Fibroblast of skin of left biceps (primary cell): ENCODE results near the gene TMEM270.
A peak's percentile ranks its signal among the peaks of the same experiment; 100 is the strongest.
"Not testable (repeated sequence)": the region's sequence is repeated elsewhere in the genome, so short reads cannot be mapped to it uniquely, and the experiment has no call there.

Experiments
- DNase-seq, 2 experiments: peaks; one replicate each; pipeline ENCODE4 v3.0.0-alpha.2; 2013; ENCODE audit warnings: low read depth in 2 of 2

The TMEM270 gene

GRCh38 chr7:73858807-73859206 is 2.2 kb upstream of the TMEM270 start:
- no peak for DNase-seq

GRCh38 chr7:73861305-73861704 is 346 bp downstream of the TMEM270 start:
- no peak for DNase-seq

GRCh38 chr7:73864981-73865711 is 4.2 kb downstream of the TMEM270 start:
- no peak for DNase-seq

DNA sequence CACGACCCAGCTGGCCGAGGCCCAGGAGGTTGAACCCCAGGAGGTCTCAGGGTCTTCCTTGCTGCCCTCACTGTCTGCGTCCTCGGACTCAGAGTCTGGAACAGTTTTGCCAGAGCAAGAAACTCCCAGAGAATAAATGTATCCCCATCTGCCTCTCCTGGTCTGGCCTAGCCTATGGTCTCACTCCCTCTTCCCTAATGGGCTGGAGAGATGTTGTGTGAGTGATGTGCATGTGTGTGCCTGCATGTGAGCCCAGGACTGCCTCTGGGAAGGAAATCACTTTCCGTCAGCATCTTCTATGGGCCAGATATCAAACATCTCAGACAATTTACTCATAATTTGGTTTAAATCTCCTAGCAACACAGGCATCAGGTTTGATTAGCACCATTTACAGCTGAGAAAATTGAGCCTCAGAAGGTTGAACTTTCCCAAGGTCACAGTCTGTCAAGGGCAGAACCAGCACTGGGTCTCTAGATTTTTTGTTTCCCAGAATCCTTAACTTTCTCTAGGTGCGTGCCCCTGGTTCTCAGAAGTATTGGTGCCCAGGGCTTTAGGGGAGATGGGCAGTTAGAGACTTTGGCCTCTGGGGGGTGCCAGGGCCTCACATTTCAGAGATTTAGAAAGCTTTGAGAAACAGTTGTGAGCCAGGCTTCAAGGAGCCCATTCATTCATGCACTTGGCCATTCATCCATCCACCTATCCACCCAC is 4.9 kb downstream of the TMEM270 start:
- DNase-seq = no peak

DNA sequence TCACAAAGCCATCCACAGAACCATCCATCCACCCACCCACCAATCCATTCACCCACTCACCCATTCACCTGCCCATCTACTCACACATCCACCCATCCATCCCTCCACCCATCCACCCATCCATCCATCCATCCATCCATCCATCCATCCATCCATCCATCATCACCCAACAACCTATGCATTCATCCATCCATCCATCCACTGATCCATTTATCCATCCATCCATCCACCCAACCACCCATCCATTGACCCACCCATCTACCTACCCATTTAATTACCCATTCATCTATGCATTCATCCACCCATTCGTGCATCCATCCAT is 5.4 kb downstream of the TMEM270 start:
- DNase-seq = no peak

DNA sequence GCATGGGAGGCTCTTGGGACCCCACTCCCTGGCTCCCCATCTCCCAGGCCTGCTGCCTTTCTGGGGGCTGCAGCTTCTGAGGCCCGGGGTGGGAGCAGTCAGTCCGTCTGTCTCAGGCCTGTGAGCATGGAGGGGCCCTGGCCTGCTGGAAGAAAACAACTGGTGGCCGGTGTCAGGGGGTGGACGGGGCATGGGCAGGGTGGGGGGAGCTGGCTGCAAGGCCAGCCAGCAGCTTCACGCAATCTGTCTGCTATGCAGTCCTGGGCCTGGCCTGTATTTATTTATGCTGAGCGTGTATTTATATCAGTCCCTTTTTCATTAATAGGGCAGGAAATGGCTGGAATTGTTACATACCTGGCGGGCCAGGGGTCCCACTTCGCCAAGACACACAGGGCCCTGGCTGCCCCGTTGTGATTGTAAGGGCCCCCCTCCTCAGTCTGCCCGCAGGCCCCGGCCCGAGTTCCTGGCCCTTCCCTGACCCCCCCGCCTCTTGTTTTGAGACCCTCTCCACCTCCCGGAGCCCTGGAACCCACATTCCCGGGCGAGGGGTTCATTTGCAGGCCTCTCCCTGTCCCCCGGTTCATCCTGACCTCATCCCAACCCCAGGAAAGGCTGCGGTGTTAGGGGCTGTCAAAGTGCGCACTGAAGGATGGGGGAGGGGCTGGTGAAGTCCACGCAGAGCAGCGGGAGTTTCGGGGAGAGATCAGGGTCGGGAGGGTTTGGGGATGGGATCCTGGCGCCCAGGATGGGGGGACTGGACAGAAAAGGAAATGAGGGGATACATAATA is 8.2 kb downstream of the TMEM270 start:
- no peak for DNase-seq

DNA sequence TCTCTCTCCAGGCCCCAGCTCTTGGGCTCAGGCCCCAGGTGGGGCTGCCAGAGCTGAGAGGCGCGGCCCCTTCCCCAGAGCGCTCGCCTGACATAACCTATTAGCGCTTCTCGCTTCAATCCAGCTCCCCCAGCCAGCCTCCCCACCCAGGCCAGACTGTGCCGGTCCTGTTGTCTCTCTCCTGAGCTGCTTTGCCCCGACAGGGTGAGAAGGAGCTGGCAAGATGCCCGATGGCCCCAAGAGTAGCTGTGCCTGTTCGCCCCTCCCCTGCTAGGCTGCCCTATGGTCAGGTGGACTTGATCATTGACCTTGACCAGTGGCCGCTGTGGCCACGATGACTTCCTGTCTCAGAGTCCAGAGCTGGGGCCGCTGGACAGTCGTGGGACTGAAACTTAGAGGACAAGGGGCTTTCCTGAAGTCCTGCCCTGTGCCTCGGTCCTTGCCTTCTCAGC is 9.1 kb downstream of the TMEM270 start:
- no peak for DNase-seq

DNA sequence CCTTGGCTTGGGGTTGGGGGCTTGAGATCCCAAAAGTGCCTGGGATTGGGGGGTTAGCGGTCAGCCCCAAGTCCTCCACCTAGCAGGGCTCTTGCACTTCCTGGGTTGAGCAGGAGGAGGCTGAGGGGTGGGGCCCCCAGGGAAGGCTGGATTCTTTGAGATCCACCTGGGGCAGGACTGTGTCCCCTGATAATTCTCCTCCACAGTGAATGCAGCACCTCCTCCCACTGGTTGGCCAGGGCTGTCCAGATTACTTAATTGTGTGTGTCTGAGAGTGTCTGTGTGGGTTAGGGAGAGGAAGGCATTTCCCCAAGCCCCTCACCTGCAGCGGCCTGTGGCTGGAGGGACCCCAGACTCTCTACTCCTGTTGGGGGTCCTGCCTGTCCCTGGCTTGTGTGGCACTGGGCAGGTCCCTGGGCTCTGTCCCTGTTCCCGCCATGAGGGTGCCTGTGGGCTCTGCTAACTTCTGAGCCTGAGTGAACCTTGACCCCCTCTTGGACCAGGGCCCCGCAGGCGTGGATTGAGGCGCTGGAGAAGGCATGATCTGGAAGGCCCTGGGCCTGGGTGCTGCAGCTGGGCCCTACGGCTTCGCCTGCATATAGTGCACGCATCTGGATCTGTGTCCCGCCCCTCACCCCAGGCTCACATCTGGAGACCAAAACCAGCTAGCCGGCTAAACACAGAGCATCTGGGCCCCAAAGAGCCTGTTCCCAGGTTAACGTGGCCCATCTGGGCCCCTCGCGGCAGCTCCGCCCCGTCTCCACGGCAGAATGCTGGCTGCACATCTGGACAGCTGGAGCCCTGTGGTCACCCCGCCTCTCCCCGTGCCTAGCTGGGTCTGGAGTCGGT is 10.4 kb downstream of the TMEM270 start:
- no peak for DNase-seq

DNA sequence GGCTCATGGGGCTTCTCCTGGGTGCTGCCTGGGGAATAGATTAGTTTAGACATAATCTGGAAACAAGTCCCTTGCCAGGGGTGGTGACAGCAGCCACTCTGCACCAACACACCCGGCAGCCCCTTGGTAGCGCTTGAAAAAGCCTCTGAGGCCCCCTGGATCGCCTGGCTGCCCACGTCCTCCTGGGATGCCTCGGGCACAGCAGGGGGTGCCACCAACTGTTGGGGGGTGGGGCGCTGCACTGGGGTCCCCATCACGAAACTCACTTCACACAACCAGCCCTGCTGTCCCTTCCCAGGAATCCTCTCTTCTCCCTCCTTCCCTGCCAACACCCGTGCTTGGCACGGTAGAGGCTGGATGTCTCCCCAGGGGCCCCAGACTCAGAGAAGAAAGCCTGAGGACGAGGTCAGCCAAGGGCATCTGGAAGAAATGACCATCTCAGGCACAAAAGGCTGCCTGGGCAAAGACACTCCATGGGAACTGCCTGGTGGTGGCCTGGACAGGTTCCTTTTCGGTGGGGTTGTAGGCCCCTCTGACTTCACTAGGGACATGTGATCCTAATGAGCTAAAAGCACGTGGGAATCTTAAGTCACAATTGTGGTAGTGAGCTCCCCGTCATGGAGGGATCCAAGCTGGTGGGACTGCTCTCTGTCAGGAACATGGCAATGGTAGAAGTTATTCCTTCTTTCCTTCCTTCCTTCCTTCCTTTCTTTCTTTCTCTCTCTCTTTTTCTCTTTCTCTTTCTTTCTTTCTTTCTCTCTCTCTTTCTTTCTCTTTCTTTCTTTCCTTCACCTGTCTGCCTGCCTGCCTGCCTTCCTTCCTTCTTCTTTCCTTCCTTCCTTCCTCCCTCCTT is 11.3 kb downstream of the TMEM270 start:
- DNase-seq = no peak

DNA sequence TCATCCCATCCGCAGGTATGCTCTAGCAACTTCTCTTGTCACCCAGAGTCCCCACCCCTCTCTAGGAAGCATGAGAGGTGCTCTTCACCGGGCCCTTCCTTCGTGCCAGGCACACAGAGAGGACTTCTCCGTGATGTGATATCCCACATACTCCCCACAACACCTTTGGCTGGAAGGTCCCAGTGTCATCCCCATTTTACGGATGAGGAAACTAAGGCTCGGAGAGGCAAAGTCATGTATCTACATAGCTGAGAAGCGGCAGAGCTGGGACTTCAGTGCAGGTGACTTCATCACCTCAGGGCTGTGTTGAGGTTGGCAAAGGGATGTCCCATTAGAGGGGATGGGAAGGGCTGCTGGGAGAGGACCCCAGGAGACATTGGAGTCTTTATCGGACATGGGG is 15.4 kb downstream of the TMEM270 start:
- no peak for DNase-seq

GRCh38 chr7:73876973-73877372 is 16.0 kb downstream of the TMEM270 start:
- DNase-seq = no peak

GRCh38 chr7:73879977-73880681 is 19.2 kb downstream of the TMEM270 start:
- DNase-seq = peak in 1 of 2 experiments; percentile 27

DNA sequence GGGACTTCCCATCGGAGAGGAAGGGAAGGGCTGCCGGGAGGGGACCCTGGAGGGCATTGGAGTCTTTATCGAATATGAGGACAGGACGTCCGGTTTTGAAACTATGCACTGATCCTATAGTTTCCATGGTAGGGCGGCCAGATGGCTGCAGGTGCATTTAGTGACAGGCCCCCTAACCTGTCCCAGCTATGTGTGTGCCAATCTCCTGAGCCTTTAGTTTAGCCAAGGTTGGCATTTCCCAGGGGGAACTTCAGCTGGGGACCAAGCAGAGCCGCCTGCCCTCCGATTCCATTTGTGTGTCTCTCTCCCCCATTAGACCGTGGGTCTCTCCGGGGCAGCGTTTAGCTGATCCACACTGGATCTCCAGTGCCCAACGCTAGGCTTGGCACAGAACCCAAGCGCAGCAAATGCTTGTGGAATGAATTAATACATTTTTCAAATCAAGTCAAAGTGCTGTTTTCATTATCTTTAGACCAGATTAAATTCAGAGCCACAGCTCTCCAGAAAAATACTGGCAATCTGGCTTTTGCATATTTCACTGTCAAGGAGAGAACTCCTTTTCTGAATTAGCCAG is 19.9 kb downstream of the TMEM270 start:
- no peak for DNase-seq

DNA sequence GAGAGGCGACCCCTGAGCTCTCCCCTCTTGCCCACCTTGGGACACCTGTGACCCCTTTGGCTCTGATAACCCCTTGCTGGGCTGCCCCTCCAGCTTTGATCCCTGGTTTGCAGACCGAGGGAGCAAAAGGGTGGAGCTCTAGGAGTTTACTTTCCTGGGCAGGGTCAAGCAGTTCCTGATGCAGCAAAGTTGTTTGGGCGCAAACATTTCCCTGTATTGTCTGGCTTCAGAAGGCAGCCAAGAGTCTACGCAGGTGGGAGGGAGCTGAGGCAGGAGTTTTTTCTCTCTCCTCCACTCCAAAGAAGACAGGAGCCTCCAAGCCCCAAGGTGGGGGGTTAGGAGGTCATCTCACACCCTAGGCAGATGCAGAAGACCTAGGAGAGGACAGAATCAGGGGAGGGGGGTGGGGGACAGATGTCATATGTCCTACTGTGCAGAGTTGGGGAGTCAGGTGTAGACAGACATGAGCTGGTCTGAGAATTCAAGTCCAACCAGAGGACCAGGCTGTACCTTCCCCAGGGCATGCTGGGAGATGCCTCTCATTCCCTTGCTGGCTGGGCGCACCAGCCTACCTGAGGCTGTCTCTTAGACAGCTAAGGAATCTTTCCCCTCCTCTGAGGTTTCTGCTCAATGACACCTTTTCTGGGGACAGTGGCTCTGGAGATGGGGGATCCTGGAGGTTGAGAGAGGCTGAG is 20.5 kb downstream of the TMEM270 start:
- DNase-seq = no peak

DNA sequence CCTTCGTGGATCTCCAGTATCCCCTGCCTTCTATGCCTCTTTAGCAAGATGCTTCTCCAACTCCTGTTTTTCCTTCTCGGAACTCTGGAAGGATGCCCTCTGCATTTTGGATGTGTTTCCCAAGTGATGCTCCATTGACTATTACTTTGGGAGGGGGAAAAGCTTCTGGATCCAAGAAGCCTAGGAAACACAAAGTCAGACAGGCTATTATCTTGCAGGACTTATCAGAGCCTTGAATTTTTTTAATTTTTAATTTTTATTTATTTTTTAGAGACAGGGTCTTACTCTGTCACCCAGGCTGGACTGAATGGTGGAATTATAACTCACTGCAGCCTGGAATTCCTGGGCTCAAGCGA is 21.1 kb downstream of the TMEM270 start:
- DNase-seq = no peak

- DNase-seq = not testable (repeated sequence)
Observed at GRCh38 chr7:73884867-73885422, 24.0 kb downstream of the TMEM270 start.

DNA sequence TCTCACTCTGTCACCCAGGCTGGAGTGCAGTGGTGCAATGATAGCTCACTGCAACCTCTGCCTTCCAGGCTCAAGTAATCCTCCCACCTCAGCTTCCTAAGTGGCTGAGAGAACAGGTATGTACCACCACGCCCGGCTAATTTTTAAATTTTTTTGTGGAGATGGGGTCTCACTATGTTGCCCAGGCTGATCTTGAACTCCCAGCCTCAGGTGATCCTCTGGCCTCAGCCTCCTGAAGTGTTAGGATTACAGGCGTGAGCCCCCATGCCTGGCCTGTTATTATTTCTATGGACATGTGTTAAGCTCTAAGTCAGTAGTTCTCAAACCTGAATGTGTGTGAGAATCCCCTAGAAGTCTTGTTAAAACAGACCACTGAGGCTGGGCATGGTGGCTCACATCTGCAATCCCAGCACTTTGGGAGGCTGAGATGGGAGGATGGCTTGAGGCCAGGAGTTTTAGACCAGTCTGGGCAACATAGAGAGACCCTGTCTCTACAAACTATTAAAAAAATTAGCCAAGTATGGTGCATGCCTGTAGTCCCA is 24.5 kb downstream of the TMEM270 start:
- no peak for DNase-seq

DNA sequence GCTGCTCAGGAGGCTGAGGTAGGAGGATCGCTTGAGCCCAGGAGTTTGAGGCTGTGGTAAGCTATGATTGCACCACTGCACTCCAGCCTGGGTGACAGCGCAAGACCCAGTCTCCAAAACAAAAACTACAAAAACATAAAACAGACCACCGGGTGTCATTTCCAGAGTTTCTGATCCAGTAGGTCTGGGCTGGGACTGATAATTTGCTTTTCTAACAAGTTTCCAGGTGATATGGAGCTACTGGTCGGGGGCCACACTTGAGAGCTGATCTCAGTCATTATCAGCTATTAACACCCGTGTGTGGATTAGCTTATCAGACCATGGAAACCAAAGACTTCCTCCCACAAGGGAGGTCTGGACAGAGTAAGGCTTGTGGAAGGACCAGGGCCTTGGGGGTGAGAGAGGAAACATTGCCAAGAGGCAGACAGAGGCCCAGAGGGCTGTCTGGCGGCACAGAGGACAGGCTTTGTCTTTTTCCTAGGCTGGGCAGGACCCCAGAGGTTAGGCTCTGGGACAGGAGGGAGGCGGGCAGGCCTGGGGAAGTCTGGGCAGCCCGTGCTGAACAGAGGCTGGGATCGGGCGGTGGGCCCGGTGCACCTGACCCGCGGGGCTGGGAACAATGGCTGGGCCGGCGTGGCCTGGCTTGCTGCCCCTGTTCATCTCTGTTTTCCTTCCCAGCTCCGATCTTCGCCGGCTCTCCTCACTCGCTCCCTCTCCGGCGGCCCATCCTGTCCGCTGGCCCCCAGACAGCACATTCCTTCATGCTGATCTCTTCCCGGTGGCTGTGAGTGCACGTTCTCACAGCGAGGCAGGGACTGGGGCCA is 25.2 kb downstream of the TMEM270 start:
- DNase-seq = peak; percentile 26 to 30
